HepG2 (cell line): Measurements from ENCODE around the gene SLC13A3. TPM values are rescaled to one million over a fixed set of nuclear protein-coding genes. Genes with fewer than 3 reads are reported as not detected.

Experiments
- GATA4 ChIP-seq: sonication (generic); IDR thresholded peaks from 2 replicates; pipeline ENCODE4 v1.6.1; 2016; ENCODE audit warnings: antibody characterized with exemption, low read depth, borderline replicate concordance
- HDAC6 ChIP-seq: fragments of 200-600 bp; sonication (generic); IDR thresholded peaks from 2 replicates; pipeline ENCODE4 v1.7.0; 2017; ENCODE audit warnings: mild to moderate bottlenecking, antibody characterized with exemption, low read length, low read depth
- JUNB ChIP-seq: sonication (generic); formaldehyde crosslinking; IDR thresholded peaks from 2 replicates; pipeline ENCODE4 v1.8.0; 2022; ENCODE audit warnings: missing genetic modification reagents, mild to moderate bottlenecking, borderline replicate concordance
- NFKBIZ ChIP-seq: IDR thresholded peaks from 2 replicates; pipeline ENCODE4 v1.6.1; 2018; ENCODE audit warnings: missing genetic modification reagents, missing compliant biosample characterization
- NKX3-1 ChIP-seq: sonication (generic); formaldehyde crosslinking; IDR thresholded peaks from 2 replicates; pipeline ENCODE4 v1.5.0; 2020; ENCODE audit warnings: missing genetic modification reagents
- PLRG1 ChIP-seq: fragments of 450-650 bp; conservative IDR thresholded peaks from 2 replicates; pipeline ENCODE4 v1.6.1; 2016
- RCOR2 ChIP-seq: IDR thresholded peaks from 2 replicates; pipeline ENCODE4 v1.6.1; 2016; ENCODE audit warnings: missing biosample characterization, missing genetic modification reagents
- ZNF138 ChIP-seq: sonication (generic); formaldehyde crosslinking; IDR thresholded peaks from 2 replicates; pipeline ENCODE4 v1.5.0; 2020; ENCODE audit warnings: mild to moderate bottlenecking, low read depth, missing genetic modification reagents
- ZNF737 ChIP-seq: sonication (generic); formaldehyde crosslinking; IDR thresholded peaks from 2 replicates; pipeline ENCODE4 v1.5.0; 2020; ENCODE audit warnings: missing genetic modification reagents, mild to moderate bottlenecking, borderline replicate concordance
- ZNF775 ChIP-seq: sonication (generic); formaldehyde crosslinking; IDR thresholded peaks from 2 replicates; pipeline ENCODE4 v1.4.0; 2020; ENCODE audit warnings: missing genetic modification reagents, mild to moderate bottlenecking, moderate library complexity, borderline replicate concordance
- ZNF878 ChIP-seq: sonication (generic); formaldehyde crosslinking; IDR thresholded peaks from 2 replicates; pipeline ENCODE4 v1.8.1; 2023; ENCODE audit warnings: mild to moderate bottlenecking, missing genetic modification reagents, moderate library complexity
- ZSCAN22 ChIP-seq: sonication (generic); formaldehyde crosslinking; IDR thresholded peaks from 2 replicates; pipeline ENCODE4 v1.4.0; 2020; ENCODE audit warnings: mild to moderate bottlenecking, missing genetic modification reagents
- polyA plus RNA-seq, 8 experiments: library from polyadenylated mRNA; depleted of rRNA in 3 of 8; stranded (reverse) in 7 of 8; unstranded in 1 of 8; fragments of >200 nt; fragmentation: Illumina TruSeq in 4 of 8; extraction: Trizol in 4 of 8; gene quantifications; 2 replicates each; pipeline versions ENCODE4 v1.2.1 to v1.2.3, GENCODE V29; 2011 to 2016; ENCODE audit warnings: low read depth in 4 of 8, missing spikeins in 1 of 8, mixed read lengths in 1 of 8; ENCODE audit not compliant: insufficient read depth in 1 of 8
- total RNA-seq, 5 experiments: library from RNA; depleted of rRNA; stranded (reverse); fragments of >200 nt; fragmentation: Illumina TruSeq; extraction: Trizol; gene quantifications; 2 replicates each; pipeline ENCODE4 v1.2.3, GENCODE V29; 2016; ENCODE audit warnings: low read depth in 1 of 5
- TF ChIP-seq, protein P1 (sequence below): sonication (generic); formaldehyde crosslinking; conservative IDR thresholded peaks from 2 replicates; pipeline ENCODE4 v1.4.0; 2020; ENCODE audit warnings: mild to moderate bottlenecking, missing genetic modification reagents, moderate library complexity
- TF ChIP-seq, protein P2 (sequence below): IDR thresholded peaks from 2 replicates; pipeline ENCODE4 v1.6.1; 2016

Gene SLC13A3
- total and polyA plus RNA-seq, 2 of the 13 experiments (the other 11 are each of a cell fraction or from before 2014, with no cell fraction given), result 66.5 to 76.0 TPM

DNA sequence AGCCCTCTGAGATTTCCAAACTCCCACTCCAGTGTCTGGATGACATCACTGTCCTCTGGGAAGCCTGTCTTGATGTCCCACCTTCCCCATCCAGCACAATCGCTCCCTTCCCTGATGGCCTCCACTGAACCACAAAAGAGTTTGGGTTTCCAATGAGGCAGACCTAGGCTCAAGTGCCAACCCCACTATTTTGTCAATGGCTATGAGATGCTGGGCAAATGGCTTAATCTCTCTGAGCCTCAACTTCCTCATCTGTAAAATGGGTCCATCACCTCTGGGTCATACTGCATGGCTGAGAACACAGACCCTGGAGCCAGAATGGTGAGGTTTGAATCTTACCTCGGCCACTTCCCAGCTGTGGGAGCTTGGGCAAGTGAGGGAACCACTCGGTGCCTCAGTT, 11.7 kb downstream of the SLC13A3 start (continued):
- TF ChIP-seq ZNF775 (CRISPR knock-in tag) (no peak), RCOR2 (CRISPR knock-in tag) (peak; percentile 74; the same call in 1 of the 2 replicates), ZSCAN22 (CRISPR knock-in tag) (no peak), ZNF878 (CRISPR knock-in tag) (no peak), ZNF737 (no peak), JUNB (CRISPR knock-in tag) (0 out of 2 replicates have a peak, but pooled peaks have one; percentile 32), HDAC6 (peak; percentile 82; the same call in 1 of the 2 replicates), GATA4 (no peak), NKX3-1 (CRISPR knock-in tag) (no peak), NFKBIZ (CRISPR knock-in tag) (no peak), PLRG1 (no peak), ZNF138 (CRISPR knock-in tag) (no peak)
- TF ChIP-seq, protein P1, sequence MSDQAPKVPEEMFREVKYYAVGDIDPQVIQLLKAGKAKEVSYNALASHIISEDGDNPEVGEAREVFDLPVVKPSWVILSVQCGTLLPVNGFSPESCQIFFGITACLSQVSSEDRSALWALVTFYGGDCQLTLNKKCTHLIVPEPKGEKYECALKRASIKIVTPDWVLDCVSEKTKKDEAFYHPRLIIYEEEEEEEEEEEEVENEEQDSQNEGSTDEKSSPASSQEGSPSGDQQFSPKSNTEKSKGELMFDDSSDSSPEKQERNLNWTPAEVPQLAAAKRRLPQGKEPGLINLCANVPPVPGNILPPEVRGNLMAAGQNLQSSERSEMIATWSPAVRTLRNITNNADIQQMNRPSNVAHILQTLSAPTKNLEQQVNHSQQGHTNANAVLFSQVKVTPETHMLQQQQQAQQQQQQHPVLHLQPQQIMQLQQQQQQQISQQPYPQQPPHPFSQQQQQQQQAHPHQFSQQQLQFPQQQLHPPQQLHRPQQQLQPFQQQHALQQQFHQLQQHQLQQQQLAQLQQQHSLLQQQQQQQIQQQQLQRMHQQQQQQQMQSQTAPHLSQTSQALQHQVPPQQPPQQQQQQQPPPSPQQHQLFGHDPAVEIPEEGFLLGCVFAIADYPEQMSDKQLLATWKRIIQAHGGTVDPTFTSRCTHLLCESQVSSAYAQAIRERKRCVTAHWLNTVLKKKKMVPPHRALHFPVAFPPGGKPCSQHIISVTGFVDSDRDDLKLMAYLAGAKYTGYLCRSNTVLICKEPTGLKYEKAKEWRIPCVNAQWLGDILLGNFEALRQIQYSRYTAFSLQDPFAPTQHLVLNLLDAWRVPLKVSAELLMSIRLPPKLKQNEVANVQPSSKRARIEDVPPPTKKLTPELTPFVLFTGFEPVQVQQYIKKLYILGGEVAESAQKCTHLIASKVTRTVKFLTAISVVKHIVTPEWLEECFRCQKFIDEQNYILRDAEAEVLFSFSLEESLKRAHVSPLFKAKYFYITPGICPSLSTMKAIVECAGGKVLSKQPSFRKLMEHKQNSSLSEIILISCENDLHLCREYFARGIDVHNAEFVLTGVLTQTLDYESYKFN (CRISPR knock-in tag), result 0 out of 2 replicates have a peak, but pooled peaks have one; percentile 13
- TF ChIP-seq, protein P2, sequence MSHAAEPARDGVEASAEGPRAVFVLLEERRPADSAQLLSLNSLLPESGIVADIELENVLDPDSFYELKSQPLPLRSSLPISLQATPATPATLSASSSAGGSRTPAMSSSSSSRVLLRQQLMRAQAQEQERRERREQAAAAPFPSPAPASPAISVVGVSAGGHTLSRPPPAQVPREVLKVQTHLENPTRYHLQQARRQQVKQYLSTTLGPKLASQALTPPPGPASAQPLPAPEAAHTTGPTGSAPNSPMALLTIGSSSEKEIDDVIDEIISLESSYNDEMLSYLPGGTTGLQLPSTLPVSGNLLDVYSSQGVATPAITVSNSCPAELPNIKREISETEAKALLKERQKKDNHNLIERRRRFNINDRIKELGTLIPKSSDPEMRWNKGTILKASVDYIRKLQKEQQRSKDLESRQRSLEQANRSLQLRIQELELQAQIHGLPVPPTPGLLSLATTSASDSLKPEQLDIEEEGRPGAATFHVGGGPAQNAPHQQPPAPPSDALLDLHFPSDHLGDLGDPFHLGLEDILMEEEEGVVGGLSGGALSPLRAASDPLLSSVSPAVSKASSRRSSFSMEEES (CRISPR knock-in tag), result no peak
